Measurements from ENCODE around the gene AP1M1. TPM values are rescaled to one million over a fixed set of nuclear protein-coding genes. Genes with fewer than 3 reads are reported as not detected.

AP1M1 gene
- total RNA-seq, 1 donor from 2014 or later: 38.5 TPM

DNA sequence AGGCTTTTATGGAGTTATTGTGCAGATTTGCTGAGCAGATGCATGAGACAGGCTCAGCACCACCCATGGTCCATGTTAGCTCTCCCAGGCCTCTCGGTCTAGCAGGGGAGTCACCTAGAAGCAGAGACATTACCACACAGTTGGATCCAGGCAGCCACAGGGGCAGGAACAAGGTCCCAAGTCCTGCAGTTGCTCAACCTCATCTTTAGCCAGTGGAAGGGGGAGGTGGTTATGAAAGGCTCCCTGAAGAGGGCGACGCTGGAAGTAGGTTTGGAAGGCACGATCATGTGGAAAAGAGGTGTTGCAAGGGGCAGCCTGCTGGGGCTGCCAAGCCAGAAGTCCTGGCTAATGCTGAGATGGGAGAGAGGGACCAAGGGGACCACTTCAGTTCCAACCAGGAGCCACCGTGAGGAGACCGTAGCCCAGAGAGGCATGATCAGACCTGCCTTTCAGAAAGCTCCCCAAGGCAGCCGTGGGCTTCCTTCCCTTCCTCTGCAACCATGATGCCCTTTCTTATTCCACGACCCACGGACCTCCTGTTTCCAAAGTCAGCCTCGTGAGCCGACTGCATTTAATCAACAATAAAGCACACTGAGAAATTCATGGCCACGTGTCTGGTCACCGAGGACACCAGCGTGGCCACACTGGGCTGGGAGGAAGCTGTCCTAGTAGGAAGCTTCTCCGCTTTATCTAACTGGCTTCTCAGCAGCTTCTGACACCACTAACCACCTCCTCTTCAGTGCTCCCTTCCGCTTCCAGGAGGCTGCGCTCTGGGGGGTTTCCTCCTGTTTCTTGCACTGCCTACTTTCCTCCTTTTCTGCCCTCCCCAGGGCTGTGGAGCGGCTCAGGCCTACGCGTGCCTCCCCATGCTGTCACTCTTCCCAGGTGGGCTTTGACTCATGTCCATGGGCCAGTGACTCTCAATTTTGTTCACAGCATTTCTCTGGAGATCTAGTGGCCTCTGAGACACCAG is 2.6 kb downstream of the AP1M1 start:
- Histone ChIP-seq H3K27me3 (ENCODE audit: low read depth) (no peaks in the 10 kb centered on the region), H3K9me3 (replicated peaks) (no peaks in the 10 kb centered on the region), H3K4me1 (peaks cover 53% of the 10 kb centered on the region), H3K4me3 (no peak overlapping the region), H3K36me3 (peaks cover 36% of the 10 kb centered on the region), H3K27ac (replicated peaks) (no peak overlapping the region)
- DNase-seq: no peak
- intact Hi-C loops (cut with micrococcal nuclease): no loop called here
- TF ChIP-seq, protein P1, sequence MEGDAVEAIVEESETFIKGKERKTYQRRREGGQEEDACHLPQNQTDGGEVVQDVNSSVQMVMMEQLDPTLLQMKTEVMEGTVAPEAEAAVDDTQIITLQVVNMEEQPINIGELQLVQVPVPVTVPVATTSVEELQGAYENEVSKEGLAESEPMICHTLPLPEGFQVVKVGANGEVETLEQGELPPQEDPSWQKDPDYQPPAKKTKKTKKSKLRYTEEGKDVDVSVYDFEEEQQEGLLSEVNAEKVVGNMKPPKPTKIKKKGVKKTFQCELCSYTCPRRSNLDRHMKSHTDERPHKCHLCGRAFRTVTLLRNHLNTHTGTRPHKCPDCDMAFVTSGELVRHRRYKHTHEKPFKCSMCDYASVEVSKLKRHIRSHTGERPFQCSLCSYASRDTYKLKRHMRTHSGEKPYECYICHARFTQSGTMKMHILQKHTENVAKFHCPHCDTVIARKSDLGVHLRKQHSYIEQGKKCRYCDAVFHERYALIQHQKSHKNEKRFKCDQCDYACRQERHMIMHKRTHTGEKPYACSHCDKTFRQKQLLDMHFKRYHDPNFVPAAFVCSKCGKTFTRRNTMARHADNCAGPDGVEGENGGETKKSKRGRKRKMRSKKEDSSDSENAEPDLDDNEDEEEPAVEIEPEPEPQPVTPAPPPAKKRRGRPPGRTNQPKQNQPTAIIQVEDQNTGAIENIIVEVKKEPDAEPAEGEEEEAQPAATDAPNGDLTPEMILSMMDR (IDR thresholded peaks at IDR 0.05; ENCODE audit: borderline replicate concordance): no peak

DNA sequence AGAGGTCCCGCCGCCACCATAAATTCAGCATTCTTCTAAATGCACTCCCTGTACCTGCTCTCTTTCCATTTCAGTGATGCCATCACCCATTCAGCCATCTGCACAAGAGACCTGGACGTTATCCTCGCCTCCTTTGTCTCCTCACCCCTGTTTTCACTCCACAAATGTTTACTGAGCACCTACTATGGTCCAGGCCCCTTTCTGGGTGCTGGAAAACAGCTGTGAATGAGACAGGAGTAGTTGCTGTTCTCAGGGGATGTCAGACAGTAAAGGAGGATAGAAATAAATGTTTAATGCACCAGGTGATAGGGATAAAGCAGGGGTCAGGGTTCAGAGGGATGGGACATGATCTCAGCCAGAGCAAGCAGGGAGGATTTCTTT is 3.3 kb downstream of the AP1M1 start:
- TF ChIP-seq, protein P1 (IDR thresholded peaks at IDR 0.05; ENCODE audit: borderline replicate concordance): no peak
- Histone ChIP-seq H3K9me3 (replicated peaks) (no peaks in the 10 kb centered on the region), H3K36me3 (peaks cover 42% of the 10 kb centered on the region), H3K4me1 (peaks cover 59% of the 10 kb centered on the region), H3K27me3 (ENCODE audit: low read depth) (no peaks in the 10 kb centered on the region), H3K27ac (replicated peaks) (no peak overlapping the region), H3K4me3 (no peak overlapping the region)
- no peak for DNase-seq
- intact Hi-C loops (cut with micrococcal nuclease): no loop called here

DNA sequence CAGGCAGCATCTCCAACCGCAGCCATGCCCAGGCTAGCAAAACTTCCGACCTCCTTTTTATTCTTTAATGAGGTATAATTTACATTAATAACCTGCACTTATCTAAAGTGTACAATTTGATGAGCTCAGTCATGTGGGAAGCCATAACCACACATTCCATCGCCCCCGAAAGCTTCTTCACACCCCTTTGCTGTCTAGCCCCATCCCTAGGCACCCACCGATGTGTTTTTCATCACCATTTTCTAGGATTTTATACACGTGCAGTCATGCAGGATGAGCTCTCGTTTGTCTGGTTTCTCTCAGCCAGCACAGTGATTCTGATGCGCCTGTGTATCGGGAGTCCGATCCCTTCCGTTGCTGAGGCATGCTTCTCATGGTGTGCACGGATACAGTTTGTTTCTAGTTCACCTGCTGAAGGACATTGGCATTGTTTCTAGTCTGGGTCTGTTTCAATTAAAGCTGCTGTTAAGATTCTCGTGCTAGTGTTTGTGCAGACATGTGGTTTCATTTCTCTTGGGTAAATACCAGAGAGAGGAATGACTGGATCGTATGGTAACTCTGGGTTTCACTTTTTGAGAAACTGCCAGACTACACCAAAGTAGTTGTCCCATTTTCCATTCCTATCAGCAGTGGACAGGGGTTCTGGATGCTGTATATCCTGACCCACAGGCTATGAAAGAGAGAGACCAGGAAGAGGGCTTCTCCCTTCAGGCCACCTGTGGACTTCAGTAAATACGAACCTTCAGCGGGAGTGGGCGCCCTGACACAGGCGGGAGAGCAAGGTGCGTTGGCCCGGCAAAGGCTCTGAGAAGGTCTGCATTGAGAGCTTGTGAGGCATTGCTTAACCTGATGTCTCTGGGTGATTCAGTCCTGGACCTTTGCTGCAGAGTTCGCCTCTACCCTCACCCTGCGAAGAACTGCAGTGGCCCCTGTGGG is 4.9 kb downstream of the AP1M1 start:
- no peak for DNase-seq
- H3K4me1 ChIP-seq: peaks cover 57% of the 10 kb centered on the region
- H3K9me3 ChIP-seq (replicated peaks): no peaks in the 10 kb centered on the region
- TF ChIP-seq, protein P1 (IDR thresholded peaks at IDR 0.05; ENCODE audit: borderline replicate concordance): no peak
- intact Hi-C loops (cut with micrococcal nuclease): no loop called here
- H3K27me3 ChIP-seq (ENCODE audit: low read depth): no peaks in the 10 kb centered on the region
- no peak overlapping the region for H3K4me3 ChIP-seq
- no peak overlapping the region for H3K27ac ChIP-seq (replicated peaks)
- H3K36me3 ChIP-seq: peaks cover 49% of the 10 kb centered on the region

DNA sequence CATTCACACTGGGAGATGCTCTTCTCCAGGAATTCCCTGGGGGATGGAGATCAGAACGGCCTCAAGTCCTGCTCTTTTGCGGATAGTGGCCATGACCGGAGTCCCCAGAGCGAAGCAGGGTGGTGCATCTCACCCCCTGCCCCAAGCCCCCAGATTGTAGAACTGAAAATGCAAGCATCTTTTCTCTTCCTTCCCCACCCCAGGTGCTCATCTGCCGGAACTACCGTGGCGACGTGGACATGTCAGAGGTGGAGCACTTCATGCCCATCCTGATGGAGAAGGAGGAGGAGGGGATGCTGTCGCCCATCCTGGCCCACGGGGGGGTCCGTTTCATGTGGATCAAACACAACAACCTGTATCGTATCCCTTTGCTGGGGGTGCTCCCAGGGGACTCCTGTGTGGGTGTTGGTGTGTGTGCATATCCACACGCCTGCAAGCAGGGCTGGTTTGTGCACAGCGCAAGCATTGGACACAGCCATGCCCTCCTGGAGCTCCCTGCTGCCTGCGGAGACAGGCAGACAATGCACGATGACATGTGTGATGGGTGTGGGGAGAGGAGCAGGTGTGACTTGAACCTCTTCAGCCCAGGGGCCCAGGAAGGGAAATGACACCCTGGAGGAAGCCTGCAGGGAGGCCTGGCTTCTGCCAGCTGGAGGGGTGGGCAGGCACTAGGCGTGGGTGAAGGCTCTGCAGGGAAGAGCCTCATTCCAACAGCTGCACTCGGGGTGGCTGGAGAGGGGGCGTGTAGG is 5.7 kb downstream of the AP1M1 start:
- H3K9me3 ChIP-seq (replicated peaks): no peaks in the 10 kb centered on the region
- peaks cover 55% of the 10 kb centered on the region for H3K36me3 ChIP-seq
- intact Hi-C loops (cut with micrococcal nuclease): no loop called here
- no peak overlapping the region for H3K4me3 ChIP-seq
- TF ChIP-seq, protein P1 (IDR thresholded peaks at IDR 0.05; ENCODE audit: borderline replicate concordance): no peak
- DNase-seq: no peak
- H3K27ac ChIP-seq (replicated peaks): no peak overlapping the region
- no peaks in the 10 kb centered on the region for H3K27me3 ChIP-seq (ENCODE audit: low read depth)
- H3K4me1 ChIP-seq: peaks cover 50% of the 10 kb centered on the region

DNA sequence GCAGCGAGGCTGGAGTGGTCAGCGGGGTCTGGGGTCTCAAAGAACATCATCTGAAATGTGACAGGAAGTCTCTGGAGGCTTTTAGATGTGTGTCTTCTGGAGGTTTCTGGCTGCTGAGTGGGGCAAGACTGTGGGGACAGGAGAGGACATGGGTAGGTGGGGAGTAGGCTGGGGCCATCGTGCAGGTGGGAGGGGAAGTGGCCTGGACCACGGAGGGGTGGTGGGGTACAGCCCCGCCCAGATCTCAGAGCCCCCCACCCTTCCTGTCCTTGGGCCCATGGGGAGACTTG is 6.2 kb downstream of the AP1M1 start:
- Histone ChIP-seq H3K4me1 (peaks cover 45% of the 10 kb centered on the region), H3K4me3 (no peak overlapping the region), H3K36me3 (peaks cover 59% of the 10 kb centered on the region), H3K27me3 (ENCODE audit: low read depth) (no peaks in the 10 kb centered on the region), H3K27ac (replicated peaks) (no peak overlapping the region), H3K9me3 (replicated peaks) (no peaks in the 10 kb centered on the region)
- DNase-seq: no peak
- intact Hi-C loops (cut with micrococcal nuclease): no loop called here
- TF ChIP-seq, protein P1 (IDR thresholded peaks at IDR 0.05; ENCODE audit: borderline replicate concordance): no peak

Data from left ventricle myocardium inferior (tissue), 1 donor.